Peyer's patch (tissue), 4 donors: ENCODE data around the gene ZC3H10.

Experiments
- CTCF ChIP-seq, 6 experiments: fragments of 450-650 bp in 4 of 6; fragments of 200-600 bp in 2 of 6; sonication (generic) in 1 of 6; IDR thresholded peaks; one replicate each; pipeline ENCODE4 v1.5.1; 2017 to 2019; ENCODE audit warnings: antibody characterized with exemption in 6 of 6, mild to moderate bottlenecking in 3 of 6, moderate library complexity in 1 of 6
- POLR2A ChIP-seq, 2 donors: fragments of 450-650 bp; IDR thresholded peaks; one replicate each; pipeline ENCODE4 v1.5.1; 2017; ENCODE audit warnings: antibody characterized with exemption in 2 of 2, mild to moderate bottlenecking in 2 of 2, moderate library complexity in 2 of 2

DNA sequence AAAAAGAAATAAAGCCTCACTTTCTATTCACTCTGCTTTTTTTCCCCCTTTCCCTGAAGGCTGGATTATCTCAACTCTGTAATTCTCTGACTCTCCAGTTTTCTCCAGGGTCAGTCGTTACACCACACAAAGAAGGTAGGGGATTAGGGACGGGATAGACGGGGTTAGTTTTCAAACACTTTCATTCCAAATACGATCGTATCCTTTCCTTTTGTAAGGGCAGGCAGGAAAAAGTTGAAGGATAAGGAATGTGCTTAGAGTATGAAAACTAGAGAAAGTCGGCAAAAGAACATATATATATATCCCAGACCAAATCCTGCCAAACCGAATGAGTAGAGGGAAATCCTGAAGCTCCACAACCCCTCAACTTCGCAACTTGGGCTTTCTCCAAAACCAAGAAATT lies 9.4 kb downstream of the ZC3H10 start:
- TF ChIP-seq CTCF (IDR thresholded peaks at IDR 0.05) (peak in 1 of 6 experiments; percentile 9), POLR2A (IDR thresholded peaks at IDR 0.05) (no peak)
